Lower leg skin (tissue), 4 donors: ENCODE measurements around the gene PPP1R12B. TPM values are rescaled to one million over a fixed set of nuclear protein-coding genes. Genes with fewer than 3 reads are reported as not detected.
"Not testable (repeated sequence)": the region's sequence is repeated elsewhere in the genome, so short reads cannot be mapped to it uniquely, and the experiment has no call there.

ENCODE experiments used
- DNase-seq, 2 donors: peaks; one replicate each; pipeline ENCODE4 v3.0.0-alpha.2; 2019; ENCODE audit warnings: low spot score in 2 of 2
- H3K4me3 ChIP-seq: fragments of 200-600 bp; sonication (generic); 2 replicates; pipeline ENCODE4 v1.5.1; 2017; ENCODE audit warnings: mild to moderate bottlenecking, low read depth; ENCODE audit not compliant: poor library complexity, severe bottlenecking
- POLR2A ChIP-seq, 2 donors: fragments of 450-650 bp; IDR thresholded peaks; one replicate each; pipeline ENCODE4 v1.6.1; 2016 to 2017; ENCODE audit warnings: antibody characterized with exemption in 2 of 2, mild to moderate bottlenecking in 1 of 2, moderate library complexity in 1 of 2
- WGBS, 2 donors: methylation state at CpG; one replicate each; pipeline ENCODE4 v1.1.5; 2018; 5-methylcytosine and 5-hydroxymethylcytosine counted together
- intact Hi-C: fragments of 100-400 bp; cut with DNase I; formaldehyde crosslinking; loops from one replicate; pipeline ENCODE4 v1.15.0; 2023; ENCODE audit warnings: low total_unique reads
- total RNA-seq, 4 donors: library from RNA; depleted of rRNA; stranded (reverse); fragments of >200 nt; gene quantifications; one replicate each; pipeline ENCODE4 v1.1.0, GENCODE V29; 2016
- TF ChIP-seq, protein P1 (sequence below), 3 donors: fragments of 450-650 bp; IDR thresholded peaks; one replicate each; pipeline ENCODE4 v1.5.1; 2016; ENCODE audit warnings: antibody characterized with exemption in 3 of 3, mild to moderate bottlenecking in 3 of 3, moderate library complexity in 2 of 3

PPP1R12B gene
- total RNA-seq, 4 donors from 2014 or later: 14.6 to 50.8 (median 30.6) TPM

DNA sequence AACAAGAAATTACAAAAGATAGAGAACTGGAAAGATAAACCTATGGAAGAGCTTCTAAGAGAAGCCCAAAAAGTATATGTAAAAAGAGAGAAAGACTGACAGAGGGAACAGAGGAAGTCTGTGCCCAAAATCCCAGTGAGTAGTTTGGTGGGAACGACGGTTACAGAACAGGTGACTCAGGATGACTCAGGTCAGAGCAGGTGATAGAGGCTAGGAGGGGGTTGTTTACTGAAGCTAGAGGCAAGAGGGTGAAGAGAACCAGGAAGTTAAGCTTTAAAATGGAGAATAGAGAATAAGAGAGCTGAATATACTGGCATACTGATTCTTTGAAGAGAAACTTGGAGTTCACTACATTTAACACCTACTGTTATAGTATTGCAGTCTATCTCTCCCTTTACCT lies 134.9 kb downstream of the PPP1R12B start:
- 66 to 72% methylated on average over 2 of the region's 2 CpGs for WGBS, 2 donors
- intact Hi-C loops, DNase-seq, H3K4me3 ChIP-seq: not testable (repeated sequence)

DNA sequence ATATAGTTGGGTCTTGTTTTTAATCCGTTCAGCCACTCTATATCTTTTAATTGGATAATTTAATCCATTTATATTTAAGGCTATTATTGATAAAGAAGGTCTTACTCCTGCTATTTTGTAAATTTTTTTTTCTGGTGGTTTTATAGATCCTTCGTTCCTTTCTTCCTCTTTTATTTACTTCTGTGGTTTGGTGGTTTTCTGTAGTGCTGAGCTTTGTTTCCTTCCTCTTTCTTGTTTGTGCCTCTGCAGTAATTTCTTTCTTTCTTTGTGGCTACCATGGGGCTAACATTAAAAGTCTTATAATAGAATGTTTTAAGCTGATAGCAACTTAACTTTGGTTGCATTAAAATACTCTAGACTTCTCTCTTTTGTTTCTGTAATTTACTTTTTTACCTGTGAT lies 135.5 kb downstream of the PPP1R12B start:
- DNase-seq, H3K4me3 ChIP-seq, intact Hi-C loops: not testable (repeated sequence)
- WGBS, 2 donors: 74 to 82% methylated on average over 2 of the region's 2 CpGs

DNA sequence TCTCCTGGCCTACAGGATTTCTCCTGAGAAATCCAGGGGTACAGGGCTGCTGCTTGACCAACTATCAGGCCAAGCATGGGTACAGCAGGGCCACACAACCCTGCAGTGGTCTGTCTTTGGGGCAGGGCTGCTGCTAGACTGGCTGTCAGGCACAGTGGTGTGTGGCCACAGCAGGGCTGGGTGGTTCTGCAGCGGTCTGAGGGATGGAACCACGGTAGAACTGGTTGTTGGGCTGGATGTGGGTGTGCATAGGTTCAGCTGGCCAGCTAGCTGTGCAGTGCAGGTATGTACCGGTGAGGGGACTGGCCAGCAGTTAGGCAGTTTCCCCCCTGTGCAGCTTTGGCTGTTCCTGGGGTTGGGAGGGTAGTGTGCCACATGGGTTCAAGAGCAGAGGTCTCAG lies 136.3 kb downstream of the PPP1R12B start:
- WGBS, 2 donors: 95 to 100% methylated on average over 3 of the region's 3 CpGs
- DNase-seq, intact Hi-C loops, H3K4me3 ChIP-seq: not testable (repeated sequence)

DNA sequence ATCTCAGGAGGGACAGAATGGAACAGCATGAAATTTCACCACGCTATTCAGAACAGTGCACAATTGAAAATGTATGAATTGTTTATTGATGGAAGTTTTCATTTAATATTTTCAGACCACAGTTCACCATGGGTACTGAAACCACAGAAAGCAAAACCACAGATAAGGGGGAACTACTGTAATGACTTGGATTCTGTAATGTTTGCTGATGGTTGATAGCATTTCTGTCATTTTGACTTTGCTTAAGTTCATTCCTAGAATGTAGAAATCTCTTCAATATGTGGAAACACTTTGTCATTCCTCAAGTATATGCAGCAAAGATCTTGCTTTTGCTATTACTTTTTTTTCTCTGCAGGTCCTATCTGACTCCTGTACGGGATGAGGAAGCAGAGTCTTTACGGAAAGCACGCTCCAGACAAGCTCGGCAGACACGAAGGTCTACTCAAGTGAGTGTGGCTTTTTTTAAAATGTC lies 139.7 kb downstream of the PPP1R12B start:
- DNase-seq, H3K4me3 ChIP-seq, intact Hi-C loops: not testable (repeated sequence)
- 82 to 90% methylated on average over 6 of the region's 6 CpGs for whole genome bisulfite sequencing, 2 donors

DNA sequence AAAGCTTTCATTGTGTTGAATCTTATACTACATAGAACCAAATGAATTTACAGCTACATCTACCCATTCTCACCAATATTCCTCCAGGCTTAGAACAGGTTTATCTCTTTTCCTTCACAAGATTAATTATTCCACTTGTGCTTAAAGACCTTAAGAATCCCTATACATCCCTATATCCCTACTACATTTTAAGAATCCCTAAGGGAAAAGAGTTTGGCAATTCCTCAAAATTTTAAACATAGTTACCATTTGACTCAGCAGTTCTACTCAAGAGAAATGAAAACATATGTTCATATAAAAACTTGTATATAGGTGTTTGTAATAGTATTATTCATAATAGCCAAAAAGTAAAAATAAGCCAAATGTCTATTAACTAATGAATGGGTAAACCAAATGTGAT lies 140.6 kb downstream of the PPP1R12B start:
- DNase-seq, H3K4me3 ChIP-seq, intact Hi-C loops: not testable (repeated sequence)

DNA sequence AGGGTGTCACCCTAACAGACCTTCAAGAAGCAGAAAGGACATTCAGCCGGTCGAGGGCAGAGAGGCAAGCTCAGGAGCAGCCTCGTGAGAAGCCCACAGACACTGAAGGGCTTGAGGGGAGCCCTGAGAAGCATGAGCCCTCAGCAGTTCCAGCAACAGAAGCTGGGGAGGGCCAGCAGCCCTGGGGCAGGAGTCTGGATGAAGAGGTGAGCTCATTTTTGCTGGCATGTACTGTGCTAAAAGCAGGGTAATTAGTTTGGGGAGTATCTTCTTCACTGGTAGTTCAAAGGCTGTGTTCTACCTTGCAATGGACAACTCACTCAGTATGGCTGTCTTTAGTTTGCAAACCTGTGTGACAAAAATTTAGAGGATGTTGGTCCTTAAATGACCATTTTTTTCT lies 144.6 kb downstream of the PPP1R12B start:
- DNase-seq, H3K4me3 ChIP-seq, intact Hi-C loops: not testable (repeated sequence)
- WGBS, 2 donors: 76 to 96% methylated on average over 3 of the region's 3 CpGs

DNA sequence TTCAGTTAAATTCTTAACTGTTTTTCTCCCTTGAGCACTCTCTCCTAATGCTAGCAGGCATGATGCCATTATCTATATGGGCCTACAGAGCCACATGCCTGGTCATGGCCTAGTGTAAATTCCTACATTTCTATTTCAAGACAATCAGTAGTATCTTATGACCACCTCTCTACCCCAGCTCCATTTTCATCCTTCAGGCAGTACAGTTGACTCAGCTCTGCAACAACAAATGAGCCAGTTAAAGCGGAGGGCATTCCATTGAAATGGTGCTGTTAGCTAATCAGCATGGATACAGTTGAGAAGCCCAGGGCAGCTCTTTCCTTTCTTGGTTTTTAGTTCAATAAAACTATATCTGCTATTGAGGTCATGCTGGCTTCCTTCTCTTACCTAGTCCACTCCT lies 150.0 kb downstream of the PPP1R12B start:
- no peak for TF ChIP-seq POLR2A (IDR thresholded peaks at IDR 0.05)
- TF ChIP-seq, protein P1, sequence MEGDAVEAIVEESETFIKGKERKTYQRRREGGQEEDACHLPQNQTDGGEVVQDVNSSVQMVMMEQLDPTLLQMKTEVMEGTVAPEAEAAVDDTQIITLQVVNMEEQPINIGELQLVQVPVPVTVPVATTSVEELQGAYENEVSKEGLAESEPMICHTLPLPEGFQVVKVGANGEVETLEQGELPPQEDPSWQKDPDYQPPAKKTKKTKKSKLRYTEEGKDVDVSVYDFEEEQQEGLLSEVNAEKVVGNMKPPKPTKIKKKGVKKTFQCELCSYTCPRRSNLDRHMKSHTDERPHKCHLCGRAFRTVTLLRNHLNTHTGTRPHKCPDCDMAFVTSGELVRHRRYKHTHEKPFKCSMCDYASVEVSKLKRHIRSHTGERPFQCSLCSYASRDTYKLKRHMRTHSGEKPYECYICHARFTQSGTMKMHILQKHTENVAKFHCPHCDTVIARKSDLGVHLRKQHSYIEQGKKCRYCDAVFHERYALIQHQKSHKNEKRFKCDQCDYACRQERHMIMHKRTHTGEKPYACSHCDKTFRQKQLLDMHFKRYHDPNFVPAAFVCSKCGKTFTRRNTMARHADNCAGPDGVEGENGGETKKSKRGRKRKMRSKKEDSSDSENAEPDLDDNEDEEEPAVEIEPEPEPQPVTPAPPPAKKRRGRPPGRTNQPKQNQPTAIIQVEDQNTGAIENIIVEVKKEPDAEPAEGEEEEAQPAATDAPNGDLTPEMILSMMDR (IDR thresholded peaks at IDR 0.05): no peak
- no peak for DNase-seq
- intact Hi-C loops: no loop called here
- no peak overlapping the region for H3K4me3 ChIP-seq
- WGBS, 2 donors: 96 to 97% methylated on average over 1 of the region's 1 CpG

DNA sequence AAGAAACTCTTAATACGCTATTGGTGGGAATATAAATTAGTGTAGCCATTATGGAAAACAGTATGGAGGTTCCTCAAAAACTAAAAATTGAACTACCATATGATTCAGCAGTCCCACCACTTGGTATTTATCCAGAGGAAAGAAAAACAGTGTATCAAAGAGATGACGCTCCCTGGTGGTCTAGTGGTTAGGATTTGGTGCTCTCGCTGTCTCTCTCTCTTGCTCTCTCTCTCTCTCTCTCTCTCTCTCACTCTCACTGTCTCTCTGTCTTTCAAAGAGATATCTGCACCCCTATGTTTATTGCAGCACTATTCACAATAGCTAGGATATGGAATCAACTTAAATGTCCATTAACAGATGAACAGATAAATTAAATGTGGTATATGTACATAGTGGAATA lies 151.5 kb downstream of the PPP1R12B start:
- intact Hi-C loops: loop anchor here (10.0 kb wide), 1 partner anchor 95 kb away; no protein-coding TSS in a partner anchor
- WGBS, 2 donors: 90 to 97% methylated on average over 3 of the region's 3 CpGs
- not testable (repeated sequence) for H3K4me3 ChIP-seq, DNase-seq

DNA sequence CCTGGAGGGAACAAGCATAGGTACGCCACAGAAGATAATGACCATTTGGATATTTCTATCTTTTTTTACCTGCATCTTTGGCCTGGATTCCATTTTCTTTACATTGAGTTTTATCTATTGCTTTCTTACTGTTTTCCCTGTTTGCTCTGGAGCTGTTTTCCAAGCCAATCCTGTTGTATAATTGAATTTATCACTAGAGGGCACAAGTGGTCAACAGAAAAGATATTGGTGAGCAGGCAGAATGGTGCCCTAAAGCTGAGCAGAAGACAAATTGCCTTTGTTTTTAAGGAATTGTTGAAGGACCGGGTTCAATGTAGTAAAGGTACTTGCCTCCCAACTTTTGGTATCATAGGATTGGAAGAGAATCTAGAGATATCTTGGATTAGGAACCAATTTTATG lies 152.8 kb downstream of the PPP1R12B start:
- WGBS, 2 donors: 40 to 44% methylated on average over 2 of the region's 2 CpGs
- no peak for DNase-seq
- TF ChIP-seq, protein P1 (IDR thresholded peaks at IDR 0.05): no peak
- TF ChIP-seq POLR2A (IDR thresholded peaks at IDR 0.05): no peak
- intact Hi-C loops: loop anchor here (10.0 kb wide), 1 partner anchor 94 kb away; no protein-coding TSS in a partner anchor
- H3K4me3 ChIP-seq: no peak overlapping the region

DNA sequence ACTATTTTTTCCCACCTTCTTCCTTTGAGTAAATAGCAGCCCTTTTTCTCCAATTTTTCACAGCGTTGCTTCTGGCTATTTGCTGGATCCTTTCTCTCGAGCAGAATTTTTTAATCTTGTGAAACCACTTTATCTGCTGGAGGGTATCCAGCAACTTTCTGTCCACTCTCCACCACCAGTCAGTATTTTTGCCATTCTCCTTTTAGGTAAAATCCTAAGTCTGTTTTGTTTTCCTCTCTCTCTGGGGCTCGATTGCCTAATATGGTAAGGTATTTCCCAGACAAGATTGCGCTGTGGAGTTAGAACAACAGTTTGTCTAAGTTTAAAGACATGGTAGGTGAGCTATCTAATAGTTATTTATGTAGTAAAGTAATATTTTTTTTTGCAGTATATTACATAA lies 156.9 kb downstream of the PPP1R12B start:
- WGBS, 2 donors: 31 to 43% methylated on average over 4 of the region's 4 CpGs
- intact Hi-C loops: loop anchor here (10.0 kb wide), 1 partner anchor 89 kb away; no protein-coding TSS in a partner anchor
- DNase-seq: peak in 1 of 2 donors; percentile 18
- no peak for TF ChIP-seq POLR2A (IDR thresholded peaks at IDR 0.05)
- no peak overlapping the region for H3K4me3 ChIP-seq

DNA sequence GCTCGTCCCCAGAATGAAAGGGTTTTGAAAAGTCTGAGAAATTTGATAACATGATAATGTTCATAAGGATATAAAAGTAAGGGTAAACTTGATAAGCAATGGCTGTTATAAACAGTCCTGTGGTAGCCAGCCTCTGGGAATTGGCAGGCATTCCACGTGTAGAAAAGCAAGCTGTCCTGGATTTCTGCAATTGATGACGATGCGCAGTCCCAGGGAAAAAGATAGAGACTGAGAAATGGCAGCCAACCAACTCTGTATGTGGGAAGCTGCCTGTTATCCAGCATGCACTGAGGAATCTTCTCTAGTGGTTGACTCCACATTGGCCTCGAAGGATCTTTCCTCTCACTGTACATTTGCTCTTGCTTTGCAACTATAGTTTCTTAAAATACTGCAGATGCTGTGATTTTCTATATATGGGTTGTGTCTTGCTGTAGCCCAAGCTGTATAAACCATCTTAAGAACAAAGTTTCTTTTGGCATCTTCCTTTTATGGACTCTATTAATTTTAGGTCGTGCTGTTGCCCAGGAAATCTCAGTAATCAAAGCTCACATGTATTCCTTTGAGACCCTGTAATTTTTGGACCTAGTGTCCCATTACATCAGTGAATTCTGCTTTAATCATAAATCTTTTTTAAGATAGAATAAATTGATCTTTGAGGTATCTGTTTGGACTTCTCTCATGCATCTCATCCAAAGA lies 157.5 kb downstream of the PPP1R12B start:
- H3K4me3 ChIP-seq: not testable (repeated sequence)
- intact Hi-C loops: loop anchor here (10.0 kb wide), 1 partner anchor 89 kb away; no protein-coding TSS in a partner anchor
- DNase-seq: peak in 1 of 2 donors; percentile 47
- 42 to 50% methylated on average over 6 of the region's 6 CpGs for WGBS, 2 donors

DNA sequence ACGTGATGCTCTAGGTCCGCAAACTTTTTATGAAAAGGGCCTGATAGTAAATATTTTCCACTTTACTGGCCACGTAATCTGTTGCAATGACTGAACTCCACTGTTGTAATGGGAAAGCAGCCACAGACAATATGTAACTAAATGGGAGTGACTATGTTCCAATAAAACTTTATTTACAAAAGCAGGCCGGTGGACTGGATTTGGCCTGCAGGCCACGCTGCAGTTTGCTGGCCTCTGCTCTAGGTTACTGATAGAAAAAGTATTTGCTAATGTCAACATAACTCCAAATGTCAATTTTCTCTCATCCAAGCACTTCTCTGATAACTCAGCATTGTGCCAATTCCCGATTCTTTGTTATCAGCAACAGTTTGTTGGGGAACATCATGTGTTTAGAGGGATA lies 160.4 kb downstream of the PPP1R12B start:
- not testable (repeated sequence) for DNase-seq, H3K4me3 ChIP-seq
- 81 to 86% methylated on average over 6 of the region's 6 CpGs for WGBS, 2 donors
- intact Hi-C loops: loop anchor here (10.0 kb wide), 1 partner anchor 86 kb away; no protein-coding TSS in a partner anchor

DNA sequence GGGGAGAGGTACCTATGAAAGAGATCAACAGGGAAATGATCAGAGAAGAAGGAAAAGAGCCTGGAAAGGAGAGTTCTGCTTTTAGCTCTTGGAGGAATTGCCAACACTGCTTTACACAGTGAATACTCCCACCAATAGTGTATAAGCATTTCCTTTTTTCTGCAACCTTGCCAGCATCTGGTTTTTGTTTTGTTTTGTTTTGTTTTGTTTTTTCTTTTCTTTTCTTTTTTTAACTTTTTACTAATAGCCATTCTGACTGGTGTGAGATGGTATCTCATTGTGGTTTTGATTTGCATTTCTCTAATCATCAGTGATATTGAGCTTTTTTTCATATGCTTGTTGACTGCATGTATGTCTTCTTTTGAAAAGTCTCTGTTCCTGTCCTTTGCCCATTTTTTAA lies 165.4 kb downstream of the PPP1R12B start:
- DNase-seq, intact Hi-C loops, H3K4me3 ChIP-seq: not testable (repeated sequence)
